Measurements from ENCODE around the gene CAMTA1. TPM values are rescaled to one million over a fixed set of nuclear protein-coding genes. Genes with fewer than 3 reads are reported as not detected.

Gene CAMTA1
- total RNA-seq, 1 donor from 2014 or later = 99.0 TPM

DNA sequence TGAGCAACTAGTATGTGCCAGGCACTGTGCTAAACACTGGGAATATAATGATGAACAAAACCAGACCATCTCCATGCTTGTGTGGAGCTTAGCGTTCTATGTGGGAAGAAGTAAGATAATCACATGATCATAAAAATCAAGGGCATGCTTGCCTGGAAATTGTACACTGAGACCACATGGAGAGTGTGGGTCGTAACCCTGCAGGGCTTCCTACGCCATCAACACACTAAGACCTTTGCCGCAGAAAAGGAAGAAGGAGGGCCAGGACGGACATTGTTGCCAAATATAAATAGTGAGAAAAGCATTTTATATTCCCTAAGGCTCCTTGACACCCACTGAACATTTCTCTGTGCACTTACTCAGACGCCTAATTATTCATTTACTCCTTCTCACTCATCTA lies 597.7 kb downstream of the CAMTA1 start:
- H3K4me1 Mint-ChIP-seq (ENCODE audit: low read depth) = peaks cover 14% of the 10 kb centered on the region
- H3K9me3 Mint-ChIP-seq (ENCODE audit: low read depth) = no peaks in the 10 kb centered on the region
- TF ChIP-seq, protein P1, sequence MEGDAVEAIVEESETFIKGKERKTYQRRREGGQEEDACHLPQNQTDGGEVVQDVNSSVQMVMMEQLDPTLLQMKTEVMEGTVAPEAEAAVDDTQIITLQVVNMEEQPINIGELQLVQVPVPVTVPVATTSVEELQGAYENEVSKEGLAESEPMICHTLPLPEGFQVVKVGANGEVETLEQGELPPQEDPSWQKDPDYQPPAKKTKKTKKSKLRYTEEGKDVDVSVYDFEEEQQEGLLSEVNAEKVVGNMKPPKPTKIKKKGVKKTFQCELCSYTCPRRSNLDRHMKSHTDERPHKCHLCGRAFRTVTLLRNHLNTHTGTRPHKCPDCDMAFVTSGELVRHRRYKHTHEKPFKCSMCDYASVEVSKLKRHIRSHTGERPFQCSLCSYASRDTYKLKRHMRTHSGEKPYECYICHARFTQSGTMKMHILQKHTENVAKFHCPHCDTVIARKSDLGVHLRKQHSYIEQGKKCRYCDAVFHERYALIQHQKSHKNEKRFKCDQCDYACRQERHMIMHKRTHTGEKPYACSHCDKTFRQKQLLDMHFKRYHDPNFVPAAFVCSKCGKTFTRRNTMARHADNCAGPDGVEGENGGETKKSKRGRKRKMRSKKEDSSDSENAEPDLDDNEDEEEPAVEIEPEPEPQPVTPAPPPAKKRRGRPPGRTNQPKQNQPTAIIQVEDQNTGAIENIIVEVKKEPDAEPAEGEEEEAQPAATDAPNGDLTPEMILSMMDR (IDR thresholded peaks at IDR 0.05; ENCODE audit: unreplicated experiment) = no peak
- no peaks in the 10 kb centered on the region for H3K36me3 Mint-ChIP-seq (ENCODE audit: insufficient read depth)
- no peak overlapping the region for H3K27ac Mint-ChIP-seq
- H3K27me3 Mint-ChIP-seq = peaks cover 21% of the 10 kb centered on the region
- H3K4me3 Mint-ChIP-seq (ENCODE audit: low read depth) = no peak overlapping the region
- DNase-seq (ENCODE audit: low spot score, unreplicated experiment) = no peak

DNA sequence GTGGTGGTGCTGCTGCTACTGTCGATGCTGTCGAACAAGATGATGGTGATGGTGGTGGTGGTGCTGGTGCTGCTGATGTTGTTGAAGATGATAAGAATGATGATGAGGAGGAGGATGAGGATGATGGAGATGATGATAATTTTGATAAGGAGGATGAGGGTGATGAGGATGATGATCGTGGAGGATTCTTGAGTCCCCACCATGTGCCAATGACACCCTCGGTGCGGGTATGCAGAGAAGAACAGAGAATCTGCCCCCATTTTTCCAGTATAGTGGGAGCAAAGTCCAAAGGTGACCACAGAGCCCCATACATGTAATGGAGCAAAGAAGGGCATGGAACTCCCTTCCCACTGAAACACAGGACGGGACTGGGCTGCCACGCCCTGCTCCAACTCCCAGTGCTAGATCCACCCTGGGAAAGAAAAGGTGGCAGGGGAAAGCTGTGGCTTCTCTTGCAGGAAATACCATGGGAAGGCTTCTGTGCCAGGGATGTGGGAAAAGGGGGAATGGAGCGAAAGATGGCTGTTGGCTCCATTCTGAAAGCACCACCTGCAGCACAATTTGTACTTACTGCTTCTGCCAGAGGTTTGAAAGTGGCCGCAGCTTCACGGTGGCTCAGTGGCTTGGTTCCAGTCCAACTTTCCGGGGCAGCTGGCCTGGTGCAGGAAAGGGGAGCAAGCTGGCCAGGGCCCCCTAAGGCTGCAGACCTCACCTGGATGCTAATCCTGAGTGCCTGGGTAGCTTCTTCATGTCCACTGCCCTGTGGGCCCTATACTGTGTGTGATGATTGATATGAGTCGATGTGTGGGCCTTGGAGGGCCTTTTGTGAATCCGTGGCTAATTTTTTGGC lies 598.6 kb downstream of the CAMTA1 start:
- Mint-ChIP-seq H3K9me3 (ENCODE audit: low read depth) (no peaks in the 10 kb centered on the region), H3K36me3 (ENCODE audit: insufficient read depth) (no peaks in the 10 kb centered on the region), H3K4me3 (ENCODE audit: low read depth) (no peak overlapping the region), H3K4me1 (ENCODE audit: low read depth) (peaks cover 17% of the 10 kb centered on the region), H3K27me3 (peaks cover 16% of the 10 kb centered on the region), H3K27ac (no peak overlapping the region)
- TF ChIP-seq, protein P1 (IDR thresholded peaks at IDR 0.05; ENCODE audit: unreplicated experiment) = no peak
- no peak for DNase-seq (ENCODE audit: low spot score, unreplicated experiment)

- peaks cover 20% of the 10 kb centered on the region for H3K4me1 Mint-ChIP-seq (ENCODE audit: low read depth)
- H3K36me3 Mint-ChIP-seq (ENCODE audit: insufficient read depth) = no peaks in the 10 kb centered on the region
- no peaks in the 10 kb centered on the region for H3K9me3 Mint-ChIP-seq (ENCODE audit: low read depth)
- TF ChIP-seq, protein P1 (IDR thresholded peaks at IDR 0.05; ENCODE audit: unreplicated experiment) = no peak
- H3K27me3 Mint-ChIP-seq = peaks cover 8% of the 10 kb centered on the region
- no peak overlapping the region for H3K27ac Mint-ChIP-seq
- no peak for DNase-seq (ENCODE audit: low spot score, unreplicated experiment)
- H3K4me3 Mint-ChIP-seq (ENCODE audit: low read depth) = no peak overlapping the region
Measured at GRCh38 chr1:7384679-7385078, 599.4 kb downstream of the CAMTA1 start.

GRCh38 chr1:7385471-7386225 lies 600.4 kb downstream of the CAMTA1 start:
- no peaks in the 10 kb centered on the region for H3K9me3 Mint-ChIP-seq (ENCODE audit: low read depth)
- H3K27me3 Mint-ChIP-seq = peaks cover 6% of the 10 kb centered on the region
- DNase-seq (ENCODE audit: low spot score, unreplicated experiment) = no peak
- H3K36me3 Mint-ChIP-seq (ENCODE audit: insufficient read depth) = no peaks in the 10 kb centered on the region
- H3K4me1 Mint-ChIP-seq (ENCODE audit: low read depth) = peaks cover 20% of the 10 kb centered on the region
- H3K27ac Mint-ChIP-seq = no peak overlapping the region
- H3K4me3 Mint-ChIP-seq (ENCODE audit: low read depth) = no peak overlapping the region
- TF ChIP-seq, protein P1 (IDR thresholded peaks at IDR 0.05; ENCODE audit: unreplicated experiment) = no peak

GRCh38 chr1:7386226-7387052 lies 601.2 kb downstream of the CAMTA1 start:
- H3K4me1 Mint-ChIP-seq (ENCODE audit: low read depth) = peaks cover 20% of the 10 kb centered on the region
- TF ChIP-seq, protein P1 (IDR thresholded peaks at IDR 0.05; ENCODE audit: unreplicated experiment) = no peak
- H3K36me3 Mint-ChIP-seq (ENCODE audit: insufficient read depth) = no peaks in the 10 kb centered on the region
- no peak overlapping the region for H3K4me3 Mint-ChIP-seq (ENCODE audit: low read depth)
- no peak overlapping the region for H3K27ac Mint-ChIP-seq
- H3K9me3 Mint-ChIP-seq (ENCODE audit: low read depth) = no peaks in the 10 kb centered on the region
- H3K27me3 Mint-ChIP-seq = peaks cover 6% of the 10 kb centered on the region
- DNase-seq (ENCODE audit: low spot score, unreplicated experiment) = no peak

All from progenitor cell of endocrine pancreas (in vitro differentiated cells).